CD4-positive, alpha-beta T cell (primary cell): ENCODE data around the gene TLL2. TPM values are rescaled to one million over a fixed set of nuclear protein-coding genes. Genes with fewer than 3 reads are reported as not detected.

ENCODE experiments used
- ATAC-seq: fragments of 200-7000 bp; cut with Tn5 transposase; one replicate; pipeline ENCODE4 v1.10.0; 2022; ENCODE audit warnings: mild to moderate bottlenecking; ENCODE audit not compliant: poor library complexity
- CTCF ChIA-PET: fragments of 350-600 bp; sonication (Branson Sonifier 250); formaldehyde crosslinking; loops from one replicate; lab custom pipeline; 2021; ENCODE audit warnings: antibody characterized with exemption, inconsistent platforms; lab: Charles Lee
- POLR2A ChIA-PET: fragments of 350-600 bp; sonication (Branson Sonifier 250); formaldehyde crosslinking; loops from one replicate; lab custom pipeline; 2021; ENCODE audit warnings: antibody characterized with exemption, inconsistent platforms; lab: Charles Lee
- DNase-seq, 14 experiments: peaks; one replicate each; pipeline ENCODE4 v3.0.0-alpha.2; 2013 to 2020; ENCODE audit warnings: mixed read lengths in 2 of 14
- H3K27ac ChIP-seq, 2 donors: one replicate each; pipeline versions ENCODE4 v1.5.1 to v1.7.0; 2013; ENCODE audit warnings: low read length in 2 of 2, low read depth in 1 of 2, mild to moderate bottlenecking in 1 of 2
- H3K27me3 ChIP-seq, 2 experiments: 1 replicate in 1 of 2; 2 replicates in 1 of 2; pipeline versions ENCODE4 v1.6.1 to v1.7.0; 2013; ENCODE audit warnings: low read length in 2 of 2, control low read depth in 1 of 2, mild to moderate bottlenecking in 1 of 2, moderate library complexity in 1 of 2; ENCODE audit not compliant: insufficient read depth in 2 of 2, control insufficient read depth in 1 of 2
- H3K36me3 ChIP-seq: one replicate; pipeline ENCODE4 v1.6.1; 2013; ENCODE audit warnings: low read length, control low read depth; ENCODE audit not compliant: insufficient read depth
- H3K4me1 ChIP-seq: one replicate; pipeline ENCODE4 v1.6.1; 2013; ENCODE audit warnings: low read length, control low read depth; ENCODE audit not compliant: insufficient read depth
- H3K4me3 ChIP-seq: one replicate; pipeline ENCODE4 v1.5.1; 2013; ENCODE audit warnings: mild to moderate bottlenecking, low read length, moderate library complexity
- H3K9me3 ChIP-seq, 2 experiments: 1 replicate in 1 of 2; 2 replicates in 1 of 2; pipeline versions ENCODE4 v1.6.1 to v1.7.0; 2013; ENCODE audit warnings: low read length in 2 of 2, mild to moderate bottlenecking in 2 of 2, control low read depth in 1 of 2, moderate library complexity in 1 of 2; ENCODE audit not compliant: control insufficient read depth in 1 of 2, insufficient read depth in 1 of 2
- H3K27ac Mint-ChIP-seq: one replicate; pipeline ENCODE4 v1.8.0; 2020; ENCODE audit warnings: mixed read lengths
- H3K27me3 Mint-ChIP-seq: one replicate; pipeline ENCODE4 v1.8.0; 2021; ENCODE audit warnings: mixed read lengths
- H3K36me3 Mint-ChIP-seq: one replicate; pipeline ENCODE4 v1.8.0; 2021; ENCODE audit warnings: low read depth, mixed read lengths
- H3K4me1 Mint-ChIP-seq: one replicate; pipeline ENCODE4 v1.8.0; 2021; ENCODE audit warnings: low read depth, mixed read lengths
- H3K4me3 Mint-ChIP-seq: one replicate; pipeline ENCODE4 v1.8.0; 2020; ENCODE audit warnings: mild to moderate bottlenecking, mixed read lengths
- H3K9me3 Mint-ChIP-seq: one replicate; pipeline ENCODE4 v1.8.0; 2020; ENCODE audit warnings: mixed read lengths
- intact Hi-C, 2 experiments: fragments of 100-400 bp; cut with DNase I in 1 of 2; cut with micrococcal nuclease in 1 of 2; formaldehyde crosslinking; loops; one replicate each; pipeline versions ENCODE4 v1.15.1 to v1.9.0; 2023 to 2025; cut with DNase I, micrococcal nuclease
- total RNA-seq, 174 experiments: library from RNA in 2 of 174; stranded (reverse) in 2 of 174; gene quantifications; one replicate each; pipeline ENCODE4 v1.2.3 and lab custom pipeline; 2021 to 2026
- TF ChIP-seq, protein P1 (sequence below): fragments of 200-600 bp; IDR thresholded peaks from one replicate; pipeline ENCODE4 v1.8.0; 2022; ENCODE audit warnings: antibody characterized with exemption, mild to moderate bottlenecking

The TLL2 gene
- total RNA-seq, 2 experiments from 2014 or later: not detected

DNA sequence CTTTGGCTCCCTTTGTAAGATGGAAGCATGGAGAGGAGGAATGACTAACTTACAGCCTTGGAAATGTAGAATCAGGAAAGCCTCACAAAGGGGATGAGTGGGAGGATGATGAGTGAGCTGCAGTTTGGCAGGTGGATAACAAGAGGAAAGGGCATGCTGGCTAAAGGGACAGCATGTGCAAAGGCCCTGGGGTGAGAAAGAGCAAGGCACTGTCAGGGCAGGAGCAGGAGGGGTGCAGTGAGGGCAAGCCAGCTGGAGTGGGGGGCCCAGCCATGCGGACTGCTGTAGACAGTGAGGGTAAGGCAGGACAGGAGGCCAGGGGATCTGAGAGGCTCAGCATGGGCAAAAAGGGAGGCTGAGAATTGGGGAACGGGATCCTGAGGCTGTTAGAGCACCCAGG, 20.5 kb downstream of the TLL2 start:
- CTCF ChIA-PET: no interaction called here
- Mint-ChIP-seq H3K4me1 (no peaks in the 10 kb centered on the region), H3K36me3 (no peaks in the 10 kb centered on the region), H3K9me3 (no peaks in the 10 kb centered on the region), H3K27ac (no peak overlapping the region), H3K4me3 (no peak overlapping the region), H3K27me3 (peaks cover 17% of the 10 kb centered on the region)
- peaks cover 0 to 2% of the 10 kb centered on the region in 2 experiments for H3K27me3 ChIP-seq
- H3K36me3 ChIP-seq: no peaks in the 10 kb centered on the region
- DNase-seq: no peak
- H3K4me1 ChIP-seq: no peaks in the 10 kb centered on the region
- intact Hi-C loops: no loop called here
- H3K27ac ChIP-seq: no peak overlapping the region
- no peaks in the 10 kb centered on the region for H3K9me3 ChIP-seq
- ATAC-seq: no peak
- no peak overlapping the region for H3K4me3 ChIP-seq
- POLR2A ChIA-PET: no interaction called here
- TF ChIP-seq, protein P1, sequence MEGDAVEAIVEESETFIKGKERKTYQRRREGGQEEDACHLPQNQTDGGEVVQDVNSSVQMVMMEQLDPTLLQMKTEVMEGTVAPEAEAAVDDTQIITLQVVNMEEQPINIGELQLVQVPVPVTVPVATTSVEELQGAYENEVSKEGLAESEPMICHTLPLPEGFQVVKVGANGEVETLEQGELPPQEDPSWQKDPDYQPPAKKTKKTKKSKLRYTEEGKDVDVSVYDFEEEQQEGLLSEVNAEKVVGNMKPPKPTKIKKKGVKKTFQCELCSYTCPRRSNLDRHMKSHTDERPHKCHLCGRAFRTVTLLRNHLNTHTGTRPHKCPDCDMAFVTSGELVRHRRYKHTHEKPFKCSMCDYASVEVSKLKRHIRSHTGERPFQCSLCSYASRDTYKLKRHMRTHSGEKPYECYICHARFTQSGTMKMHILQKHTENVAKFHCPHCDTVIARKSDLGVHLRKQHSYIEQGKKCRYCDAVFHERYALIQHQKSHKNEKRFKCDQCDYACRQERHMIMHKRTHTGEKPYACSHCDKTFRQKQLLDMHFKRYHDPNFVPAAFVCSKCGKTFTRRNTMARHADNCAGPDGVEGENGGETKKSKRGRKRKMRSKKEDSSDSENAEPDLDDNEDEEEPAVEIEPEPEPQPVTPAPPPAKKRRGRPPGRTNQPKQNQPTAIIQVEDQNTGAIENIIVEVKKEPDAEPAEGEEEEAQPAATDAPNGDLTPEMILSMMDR: no peak

DNA sequence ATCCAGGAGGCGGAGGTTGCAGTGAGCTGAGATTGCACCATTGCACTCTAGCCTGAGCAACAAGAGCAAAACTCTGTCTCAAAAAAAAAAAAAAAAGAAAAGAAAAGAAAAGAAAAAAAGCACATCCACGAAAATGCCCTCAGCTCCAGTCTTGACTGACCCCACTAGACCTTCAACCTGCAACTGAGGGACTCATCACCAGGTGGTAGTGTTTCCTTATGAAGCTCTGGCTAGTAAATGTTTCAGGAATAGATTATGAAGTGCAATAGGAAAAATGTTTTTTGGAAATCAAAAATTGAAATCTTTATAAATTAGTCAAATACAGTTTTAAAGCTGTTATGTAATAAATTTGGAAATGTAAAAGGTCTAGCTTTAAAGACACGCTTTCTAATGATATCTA, 22.4 kb downstream of the TLL2 start:
- peaks cover 0 to 2% of the 10 kb centered on the region in 2 experiments for H3K27me3 ChIP-seq
- no peak overlapping the region for H3K27ac ChIP-seq
- H3K9me3 Mint-ChIP-seq: no peaks in the 10 kb centered on the region
- no peaks in the 10 kb centered on the region for H3K9me3 ChIP-seq
- no peak for ATAC-seq
- intact Hi-C loops: no loop called here
- TF ChIP-seq, protein P1: no peak
- peaks cover 17% of the 10 kb centered on the region for H3K27me3 Mint-ChIP-seq
- no peaks in the 10 kb centered on the region for H3K36me3 Mint-ChIP-seq
- DNase-seq: no peak
- no peak overlapping the region for H3K4me3 ChIP-seq
- no peaks in the 10 kb centered on the region for H3K4me1 ChIP-seq
- POLR2A ChIA-PET: no interaction called here
- no peaks in the 10 kb centered on the region for H3K4me1 Mint-ChIP-seq
- H3K27ac Mint-ChIP-seq: no peak overlapping the region
- H3K4me3 Mint-ChIP-seq: no peak overlapping the region
- CTCF ChIA-PET: no interaction called here
- no peaks in the 10 kb centered on the region for H3K36me3 ChIP-seq

DNA sequence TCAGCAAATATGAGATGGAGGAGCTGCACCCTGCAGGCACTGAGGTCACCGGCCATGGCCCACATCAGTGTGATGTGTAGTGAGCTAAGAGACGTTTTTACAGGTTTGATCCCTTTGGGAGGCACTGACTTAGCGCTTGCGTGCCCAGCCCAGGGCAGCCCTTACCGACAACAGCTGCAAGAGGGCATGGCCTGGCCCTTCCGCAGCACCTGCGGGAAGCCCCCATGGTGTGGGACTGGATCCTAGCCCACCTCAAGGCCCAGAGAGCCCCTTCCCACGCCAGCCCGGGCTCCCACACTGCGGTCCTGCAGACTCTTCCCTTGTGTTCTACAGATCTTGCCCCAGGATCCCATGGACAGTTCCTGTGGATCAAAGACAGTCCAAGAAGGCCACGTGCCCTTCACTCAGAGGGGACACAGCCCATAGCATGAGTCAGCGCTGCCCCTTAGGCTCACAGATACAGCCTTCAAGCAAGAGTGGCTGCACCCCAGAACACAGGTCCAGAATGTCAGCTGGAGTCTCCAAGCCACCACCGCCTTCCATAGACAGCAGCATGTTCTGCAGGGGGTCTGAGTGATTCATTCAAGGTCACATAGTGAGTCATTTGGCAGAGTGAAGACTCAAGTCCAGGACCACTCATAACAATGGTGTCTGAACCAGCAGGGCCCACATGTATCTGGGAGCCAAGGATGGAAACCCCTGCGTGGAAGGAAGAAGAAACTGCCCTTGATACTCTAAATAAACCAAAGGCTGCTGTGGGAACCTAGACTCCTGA, 25.4 kb downstream of the TLL2 start:
- Mint-ChIP-seq H3K4me3 (no peak overlapping the region), H3K9me3 (no peaks in the 10 kb centered on the region), H3K27me3 (peaks cover 16% of the 10 kb centered on the region), H3K27ac (no peak overlapping the region), H3K36me3 (no peaks in the 10 kb centered on the region), H3K4me1 (no peaks in the 10 kb centered on the region)
- ATAC-seq: no peak
- CTCF ChIA-PET: no interaction called here
- no peak overlapping the region for H3K27ac ChIP-seq
- no peak for DNase-seq
- POLR2A ChIA-PET: no interaction called here
- TF ChIP-seq, protein P1: no peak
- H3K4me3 ChIP-seq: no peak overlapping the region
- intact Hi-C loops: no loop called here
- H3K27me3 ChIP-seq: peaks cover 0 to 5% of the 10 kb centered on the region in 2 experiments
- H3K36me3 ChIP-seq: no peaks in the 10 kb centered on the region
- H3K4me1 ChIP-seq: no peaks in the 10 kb centered on the region
- H3K9me3 ChIP-seq: no peaks in the 10 kb centered on the region
